ENCODE measurements around the gene ECT2L. TPM values are rescaled to one million over a fixed set of nuclear protein-coding genes. Genes with fewer than 3 reads are reported as not detected.

The ECT2L gene
- total RNA-seq, 1 experiment from 2014 or later, result not detected

GRCh38 chr6:138848461-138848860 lies 52.6 kb downstream of the ECT2L start:
- POLR2A ChIA-PET (ENCODE audit: unreplicated experiment), result no interaction called here
- intact Hi-C loops (cut with micrococcal nuclease; ENCODE audit: unreplicated experiment), result no loop called here
- Histone ChIP-seq H3K4me2 (no peak overlapping the region), H3K79me2 (ENCODE audit: low read depth) (no peaks in the 10 kb centered on the region), H3K9me2 (ENCODE audit: insufficient read depth) (no peaks in the 10 kb centered on the region), H3K27ac (no peak overlapping the region), H3K4me1 (replicated peaks; ENCODE audit: insufficient read depth) (no peaks in the 10 kb centered on the region), H3K4me3 (no peak overlapping the region), H3F3A (ENCODE audit: insufficient read depth, low read depth) (no peaks in the 10 kb centered on the region), H4K20me1 (ENCODE audit: insufficient read depth) (no peaks in the 10 kb centered on the region), H3K9me3 (ENCODE audit: insufficient read depth, low read depth) (no peaks in the 10 kb centered on the region), H3K36me3 (ENCODE audit: low read depth) (no peaks in the 10 kb centered on the region), H2AFZ (no peak overlapping the region), H3K27me3 (ENCODE audit: insufficient read depth, low read depth) (no peaks in the 10 kb centered on the region)
- BruUV-seq (replicated peaks), result no TSS peak
- TF ChIP-seq EZH2 (IDR thresholded peaks at IDR 0.05; ENCODE audit: low read depth) (no peak), CTCF (conservative IDR thresholded peaks at IDR 0.05) (no peak)
- DNase-seq, result no peak
- CTCF ChIA-PET, result no interaction called here

- Histone ChIP-seq H3K27me3 (ENCODE audit: insufficient read depth, low read depth) (no peaks in the 10 kb centered on the region), H3K4me1 (replicated peaks; ENCODE audit: insufficient read depth) (no peaks in the 10 kb centered on the region), H3K36me3 (ENCODE audit: low read depth) (no peaks in the 10 kb centered on the region), H3K9me2 (ENCODE audit: insufficient read depth) (no peaks in the 10 kb centered on the region), H3K79me2 (ENCODE audit: low read depth) (no peaks in the 10 kb centered on the region), H3K9me3 (ENCODE audit: insufficient read depth, low read depth) (no peaks in the 10 kb centered on the region), H3F3A (ENCODE audit: insufficient read depth, low read depth) (0 out of 2 replicates have a peak, but pooled peaks cover 2% of the 10 kb centered on the region), H3K27ac (no peak overlapping the region), H3K4me2 (no peak overlapping the region), H3K4me3 (no peak overlapping the region), H2AFZ (no peak overlapping the region), H4K20me1 (ENCODE audit: insufficient read depth) (no peaks in the 10 kb centered on the region)
- DNase-seq, result no peak
- intact Hi-C loops (cut with micrococcal nuclease; ENCODE audit: unreplicated experiment), result no loop called here
- no peak for TF ChIP-seq CTCF (conservative IDR thresholded peaks at IDR 0.05)
- ChIA-PET CTCF (no interaction called here), POLR2A (ENCODE audit: unreplicated experiment) (no interaction called here)
- BruUV-seq (replicated peaks), result no TSS peak
Observed at GRCh38 chr6:138849791-138850190, 53.9 kb downstream of the ECT2L start.

GRCh38 chr6:138856654-138857053 lies 60.8 kb downstream of the ECT2L start:
- CTCF ChIA-PET, result no interaction called here

More at GRCh38 chr6:138856654-138857053, 60.8 kb downstream of the ECT2L start:
- Histone ChIP-seq H3K4me2 (no peak overlapping the region), H3K9me3 (ENCODE audit: insufficient read depth, low read depth) (no peaks in the 10 kb centered on the region), H3K36me3 (ENCODE audit: low read depth) (no peaks in the 10 kb centered on the region), H3K27me3 (ENCODE audit: insufficient read depth, low read depth) (no peaks in the 10 kb centered on the region), H3K27ac (no peak overlapping the region), H3K79me2 (ENCODE audit: low read depth) (no peaks in the 10 kb centered on the region), H3K4me1 (replicated peaks; ENCODE audit: insufficient read depth) (no peaks in the 10 kb centered on the region), H3K4me3 (no peak overlapping the region), H2AFZ (no peak overlapping the region), H3K9me2 (ENCODE audit: insufficient read depth) (no peaks in the 10 kb centered on the region), H4K20me1 (ENCODE audit: insufficient read depth) (no peaks in the 10 kb centered on the region), H3F3A (ENCODE audit: insufficient read depth, low read depth) (0 out of 2 replicates have a peak, but pooled peaks cover 3% of the 10 kb centered on the region)
- BruUV-seq (replicated peaks), result no TSS peak
- POLR2A ChIA-PET (ENCODE audit: unreplicated experiment), result no interaction called here
- intact Hi-C loops (cut with micrococcal nuclease; ENCODE audit: unreplicated experiment), result no loop called here
- TF ChIP-seq CTCF (conservative IDR thresholded peaks at IDR 0.05) (no peak), EZH2 (IDR thresholded peaks at IDR 0.05; ENCODE audit: low read depth) (no peak)
- no peak for DNase-seq

Data from PC-9 (cell line).